Measurements from ENCODE around the gene TCF21.

DNA sequence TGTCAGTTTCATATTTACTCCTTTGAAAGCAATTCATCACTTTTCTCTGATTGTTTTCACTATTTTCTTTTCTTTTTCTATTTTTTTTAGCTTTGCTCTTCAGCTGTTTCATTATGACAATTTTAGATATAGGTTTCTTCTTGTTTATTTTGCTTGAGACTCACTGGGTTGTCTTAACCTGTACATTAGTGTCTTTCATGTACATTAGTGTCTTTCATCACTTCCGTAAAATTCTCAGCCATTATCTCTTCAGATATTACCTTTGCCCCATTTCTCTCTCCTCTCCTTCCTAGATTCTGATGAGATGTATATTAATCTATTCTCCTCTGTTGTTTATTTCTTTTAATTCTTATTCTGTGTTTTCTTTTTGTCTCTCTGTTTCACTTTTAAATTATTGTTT is 49.6 kb downstream of the TCF21 start:
- TF ChIP-seq EP300 (IDR thresholded peaks at IDR 0.05; ENCODE audit: borderline replicate concordance in 1 of 2, control insufficient read depth in 1 of 2, low read depth in 2 of 2, low read length in 2 of 2) = no peak
- TF ChIP-seq RAD21 (IDR thresholded peaks at IDR 0.05; ENCODE audit: insufficient read depth, low read depth, low read length) = no peak
- TF ChIP-seq KDM1A (IDR thresholded peaks at IDR 0.05; ENCODE audit: borderline replicate concordance) = no peak
- TF ChIP-seq, protein P1, sequence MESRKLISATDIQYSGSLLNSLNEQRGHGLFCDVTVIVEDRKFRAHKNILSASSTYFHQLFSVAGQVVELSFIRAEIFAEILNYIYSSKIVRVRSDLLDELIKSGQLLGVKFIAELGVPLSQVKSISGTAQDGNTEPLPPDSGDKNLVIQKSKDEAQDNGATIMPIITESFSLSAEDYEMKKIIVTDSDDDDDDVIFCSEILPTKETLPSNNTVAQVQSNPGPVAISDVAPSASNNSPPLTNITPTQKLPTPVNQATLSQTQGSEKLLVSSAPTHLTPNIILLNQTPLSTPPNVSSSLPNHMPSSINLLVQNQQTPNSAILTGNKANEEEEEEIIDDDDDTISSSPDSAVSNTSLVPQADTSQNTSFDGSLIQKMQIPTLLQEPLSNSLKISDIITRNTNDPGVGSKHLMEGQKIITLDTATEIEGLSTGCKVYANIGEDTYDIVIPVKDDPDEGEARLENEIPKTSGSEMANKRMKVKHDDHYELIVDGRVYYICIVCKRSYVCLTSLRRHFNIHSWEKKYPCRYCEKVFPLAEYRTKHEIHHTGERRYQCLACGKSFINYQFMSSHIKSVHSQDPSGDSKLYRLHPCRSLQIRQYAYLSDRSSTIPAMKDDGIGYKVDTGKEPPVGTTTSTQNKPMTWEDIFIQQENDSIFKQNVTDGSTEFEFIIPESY (IDR thresholded peaks at IDR 0.05) = no peak
- TF ChIP-seq CREB1 (IDR thresholded peaks at IDR 0.05; ENCODE audit: low read depth) = no peak
- TF ChIP-seq CTCF (IDR thresholded peaks at IDR 0.05 in 2 of 3, conservative IDR thresholded peaks at IDR 0.05 in 1 of 3; ENCODE audit: control insufficient read depth in 2 of 3, extremely low read depth in 1 of 3, insufficient read depth in 1 of 3, low read depth in 3 of 3, low read length in 3 of 3) = no peak
- TF ChIP-seq CBX5 (IDR thresholded peaks at IDR 0.05; ENCODE audit: low read depth) = no peak
- TF ChIP-seq CHD2 (IDR thresholded peaks at IDR 0.05; ENCODE audit: borderline replicate concordance, low read depth, low read length) = no peak
- no peak for TF ChIP-seq ZNF274 (IDR thresholded peaks at IDR 0.05; ENCODE audit: insufficient read depth, insufficient read length)
- no peak for TF ChIP-seq YY1 (IDR thresholded peaks at IDR 0.05; ENCODE audit: low read depth, low read length)
- TF ChIP-seq CEBPB (IDR thresholded peaks at IDR 0.05; ENCODE audit: borderline replicate concordance in 1 of 2, low read depth in 2 of 2, low read length in 2 of 2) = no peak
- TF ChIP-seq MAX (IDR thresholded peaks at IDR 0.05; ENCODE audit: low read depth, low read length) = no peak
- TF ChIP-seq, protein P2, sequence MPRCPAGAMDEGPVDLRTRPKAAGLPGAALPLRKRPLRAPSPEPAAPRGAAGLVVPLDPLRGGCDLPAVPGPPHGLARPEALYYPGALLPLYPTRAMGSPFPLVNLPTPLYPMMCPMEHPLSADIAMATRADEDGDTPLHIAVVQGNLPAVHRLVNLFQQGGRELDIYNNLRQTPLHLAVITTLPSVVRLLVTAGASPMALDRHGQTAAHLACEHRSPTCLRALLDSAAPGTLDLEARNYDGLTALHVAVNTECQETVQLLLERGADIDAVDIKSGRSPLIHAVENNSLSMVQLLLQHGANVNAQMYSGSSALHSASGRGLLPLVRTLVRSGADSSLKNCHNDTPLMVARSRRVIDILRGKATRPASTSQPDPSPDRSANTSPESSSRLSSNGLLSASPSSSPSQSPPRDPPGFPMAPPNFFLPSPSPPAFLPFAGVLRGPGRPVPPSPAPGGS (IDR thresholded peaks at IDR 0.05; ENCODE audit: borderline replicate concordance, insufficient read depth, low read depth, low read length, poor library complexity, severe bottlenecking) = no peak

Data from GM12878 (cell line).